Lower leg skin (tissue), 3 donors: ENCODE measurements around the gene DCAF11.

Experiments
- CTCF ChIP-seq, 3 donors: fragments of 450-650 bp; IDR thresholded peaks; one replicate each; pipeline ENCODE4 v1.5.1; 2016; ENCODE audit warnings: antibody characterized with exemption in 3 of 3, mild to moderate bottlenecking in 3 of 3, moderate library complexity in 2 of 3
- POLR2A ChIP-seq, 2 donors: fragments of 450-650 bp; IDR thresholded peaks; one replicate each; pipeline ENCODE4 v1.6.1; 2016 to 2017; ENCODE audit warnings: antibody characterized with exemption in 2 of 2, mild to moderate bottlenecking in 1 of 2, moderate library complexity in 1 of 2

GRCh38 chr14:24077086-24077485 lies 37.5 kb upstream of the DCAF11 start:
- no peak for TF ChIP-seq CTCF (IDR thresholded peaks at IDR 0.05)
- no peak for TF ChIP-seq POLR2A (IDR thresholded peaks at IDR 0.05)
